GM12875 (cell line): ENCODE data around the gene LRTM2.

ENCODE experiments used
- H3K4me3 ChIP-seq: one replicate; pipeline ENCODE4 v1.5.1; 2011; ENCODE audit warnings: low read depth, low read length, control low read depth
- TF ChIP-seq, protein P1 (sequence below): IDR thresholded peaks from 2 replicates; pipeline ENCODE4 v1.5.1; 2011; ENCODE audit warnings: low read depth, mild to moderate bottlenecking, control low read depth, inconsistent platforms, low read length, moderate library complexity, borderline replicate concordance; ENCODE audit not compliant: insufficient read depth

Gene LRTM2

DNA sequence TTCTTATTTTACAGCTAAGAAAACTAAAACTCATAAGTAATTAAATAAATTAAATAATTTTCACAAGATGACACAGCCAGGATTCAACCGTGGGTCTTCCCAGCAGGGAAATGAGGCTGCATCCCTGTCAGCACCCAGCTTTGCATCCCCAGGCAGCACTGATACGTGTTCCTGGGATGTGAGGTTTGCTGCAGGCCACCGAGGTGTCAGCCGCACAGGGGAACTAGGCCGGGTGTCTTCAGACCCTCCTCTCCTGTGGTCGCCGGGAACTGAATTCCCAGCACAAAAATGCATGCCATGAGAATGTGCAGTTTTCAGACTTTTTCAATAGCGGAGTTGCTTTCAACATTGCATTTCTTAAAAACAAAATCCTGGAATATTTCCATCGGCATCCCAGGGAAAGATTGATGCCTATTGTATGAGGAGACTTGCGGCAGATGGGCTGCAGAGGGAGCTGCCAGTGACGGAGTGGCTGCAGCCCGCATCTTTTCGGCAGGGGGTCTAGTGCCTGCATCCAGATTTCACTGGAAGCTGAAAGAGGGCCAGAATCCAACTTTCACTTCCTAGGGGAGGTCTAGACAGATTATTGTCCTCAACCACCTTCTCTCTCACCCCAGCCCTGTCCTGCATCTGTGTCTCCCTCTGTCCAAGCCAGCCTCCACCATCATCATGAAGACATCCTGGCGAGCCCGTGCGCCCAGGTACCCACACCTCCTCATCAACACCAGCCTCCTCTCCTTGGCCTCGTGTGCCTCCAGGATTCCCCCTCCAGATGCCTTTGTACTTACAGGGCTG lies 12.6 kb downstream of the LRTM2 start:
- H3K4me3 ChIP-seq, result no peak overlapping the region
- TF ChIP-seq, protein P1, sequence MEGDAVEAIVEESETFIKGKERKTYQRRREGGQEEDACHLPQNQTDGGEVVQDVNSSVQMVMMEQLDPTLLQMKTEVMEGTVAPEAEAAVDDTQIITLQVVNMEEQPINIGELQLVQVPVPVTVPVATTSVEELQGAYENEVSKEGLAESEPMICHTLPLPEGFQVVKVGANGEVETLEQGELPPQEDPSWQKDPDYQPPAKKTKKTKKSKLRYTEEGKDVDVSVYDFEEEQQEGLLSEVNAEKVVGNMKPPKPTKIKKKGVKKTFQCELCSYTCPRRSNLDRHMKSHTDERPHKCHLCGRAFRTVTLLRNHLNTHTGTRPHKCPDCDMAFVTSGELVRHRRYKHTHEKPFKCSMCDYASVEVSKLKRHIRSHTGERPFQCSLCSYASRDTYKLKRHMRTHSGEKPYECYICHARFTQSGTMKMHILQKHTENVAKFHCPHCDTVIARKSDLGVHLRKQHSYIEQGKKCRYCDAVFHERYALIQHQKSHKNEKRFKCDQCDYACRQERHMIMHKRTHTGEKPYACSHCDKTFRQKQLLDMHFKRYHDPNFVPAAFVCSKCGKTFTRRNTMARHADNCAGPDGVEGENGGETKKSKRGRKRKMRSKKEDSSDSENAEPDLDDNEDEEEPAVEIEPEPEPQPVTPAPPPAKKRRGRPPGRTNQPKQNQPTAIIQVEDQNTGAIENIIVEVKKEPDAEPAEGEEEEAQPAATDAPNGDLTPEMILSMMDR, result no peak

DNA sequence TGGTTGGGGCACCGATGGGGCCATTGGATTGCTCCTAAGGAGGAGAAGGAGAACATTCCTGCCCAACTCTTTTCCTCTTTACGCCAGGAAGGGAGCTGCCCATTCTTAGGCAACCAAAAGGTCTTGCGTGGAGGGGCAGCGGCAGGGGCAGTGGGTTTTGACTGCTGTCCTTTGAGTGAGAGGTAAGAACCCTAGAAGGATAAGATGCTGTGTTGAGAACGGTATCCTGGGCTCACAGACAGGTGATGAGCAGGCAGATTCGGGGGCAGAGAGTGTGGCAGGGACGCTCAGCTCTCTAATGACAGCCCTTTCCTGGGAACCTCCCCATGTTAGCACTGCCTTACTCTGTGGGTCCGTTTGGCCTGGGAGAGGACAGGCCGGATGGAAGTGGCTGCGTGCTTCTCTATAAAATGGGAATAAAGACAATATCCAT lies 13.2 kb downstream of the LRTM2 start:
- TF ChIP-seq, protein P1, result no peak
- no peak overlapping the region for H3K4me3 ChIP-seq

DNA sequence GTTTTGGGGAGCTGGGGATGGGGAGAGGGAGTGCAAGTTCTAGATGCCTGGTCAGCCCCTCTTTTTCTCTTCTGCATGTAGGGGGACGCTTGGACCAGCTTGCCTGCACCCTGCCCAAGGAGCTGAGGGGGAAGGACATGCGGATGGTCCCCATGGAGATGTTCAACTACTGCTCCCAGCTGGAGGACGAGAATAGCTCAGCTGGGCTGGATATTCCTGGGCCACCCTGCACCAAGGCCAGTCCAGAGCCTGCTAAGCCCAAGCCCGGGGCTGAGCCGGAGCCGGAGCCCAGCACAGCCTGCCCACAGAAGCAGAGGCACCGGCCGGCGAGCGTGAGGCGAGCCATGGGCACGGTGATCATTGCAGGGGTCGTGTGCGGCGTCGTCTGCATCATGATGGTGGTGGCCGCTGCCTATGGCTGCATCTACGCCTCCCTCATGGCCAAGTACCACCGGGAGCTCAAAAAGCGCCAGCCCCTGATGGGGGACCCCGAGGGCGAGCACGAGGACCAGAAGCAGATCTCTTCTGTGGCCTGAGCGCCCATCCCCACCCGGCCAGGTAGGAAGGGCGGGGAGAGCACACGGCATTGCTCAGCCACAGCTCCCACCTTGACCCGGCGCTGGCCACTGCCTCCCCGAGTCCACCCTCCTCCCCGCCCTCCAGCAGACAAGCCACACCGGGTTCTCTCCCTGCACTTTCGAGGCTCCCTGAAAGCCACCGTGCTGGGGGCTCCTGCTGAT lies 14.0 kb downstream of the LRTM2 start:
- H3K4me3 ChIP-seq, result no peak overlapping the region
- TF ChIP-seq, protein P1, result no peak

DNA sequence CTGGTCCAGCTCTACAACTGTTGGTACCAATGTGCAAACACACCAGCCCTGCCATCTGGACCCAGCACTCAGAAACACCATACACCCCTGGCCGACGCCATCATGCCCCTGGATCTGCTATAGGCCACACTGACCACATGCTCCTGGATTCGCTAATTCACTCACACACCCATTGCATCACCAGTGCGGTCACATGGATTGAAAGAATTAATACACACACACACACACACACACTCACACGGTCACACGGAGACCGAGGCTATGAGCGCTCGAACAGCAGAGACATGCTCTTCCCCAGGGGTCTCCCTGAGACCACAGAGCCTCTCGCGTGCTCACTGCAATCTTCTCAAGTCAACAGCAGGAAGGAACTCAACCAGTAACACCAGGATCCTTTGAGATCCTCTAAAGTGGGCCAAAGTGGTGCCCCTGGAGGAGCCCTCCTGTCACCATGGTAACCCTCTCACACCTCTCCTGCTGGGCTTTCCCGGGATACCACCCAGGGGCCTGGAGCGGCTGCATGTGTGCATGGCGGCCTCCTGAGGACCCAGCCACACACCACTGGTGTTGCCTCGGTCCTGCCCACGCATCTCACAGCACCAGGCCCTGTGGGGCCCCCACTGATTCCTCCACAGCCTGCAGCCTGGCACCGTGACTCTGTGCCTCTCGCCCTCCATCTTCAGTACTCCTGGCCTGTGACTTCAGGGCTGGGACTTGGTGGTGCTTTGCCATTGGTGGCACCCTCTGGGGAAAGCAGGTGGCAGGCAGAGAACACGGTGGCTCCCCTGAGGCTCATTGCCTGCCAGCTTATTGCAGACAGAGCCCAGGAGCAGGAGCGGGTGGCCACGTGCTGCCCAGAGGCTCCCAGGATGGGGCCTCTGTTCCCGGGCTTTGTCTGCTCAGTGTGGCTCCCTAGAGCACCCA lies 15.1 kb downstream of the LRTM2 start:
- H3K4me3 ChIP-seq, result no peak overlapping the region
- TF ChIP-seq, protein P1, result no peak

DNA sequence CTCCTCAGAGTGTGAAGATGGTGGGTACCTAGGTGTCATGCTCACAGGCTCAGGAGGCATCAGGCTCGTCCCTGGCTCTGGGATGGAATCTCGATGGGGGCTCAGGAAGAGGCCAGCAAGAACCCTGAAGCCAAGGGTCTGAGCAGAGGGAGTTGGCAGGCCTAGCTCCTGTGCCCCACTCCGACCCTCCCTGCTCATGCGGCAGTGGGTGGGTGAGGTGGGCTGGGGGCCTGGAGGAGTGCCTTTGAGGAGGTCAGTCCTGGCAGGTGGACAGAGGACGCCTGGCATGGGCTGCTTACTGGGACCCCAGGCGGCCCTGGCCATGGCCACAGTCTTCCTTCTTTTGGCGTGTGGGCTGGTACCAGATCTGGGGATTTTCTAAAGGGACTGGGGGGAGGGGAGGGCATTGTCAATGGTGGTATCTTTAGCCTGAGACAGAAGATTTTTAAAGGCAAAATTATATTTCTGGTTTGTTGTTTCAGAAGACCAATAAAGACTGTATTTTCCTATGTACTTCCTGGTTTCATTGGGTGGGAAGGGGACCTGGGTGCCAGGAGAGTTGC lies 16.0 kb downstream of the LRTM2 start:
- TF ChIP-seq, protein P1, result no peak
- no peak overlapping the region for H3K4me3 ChIP-seq

DNA sequence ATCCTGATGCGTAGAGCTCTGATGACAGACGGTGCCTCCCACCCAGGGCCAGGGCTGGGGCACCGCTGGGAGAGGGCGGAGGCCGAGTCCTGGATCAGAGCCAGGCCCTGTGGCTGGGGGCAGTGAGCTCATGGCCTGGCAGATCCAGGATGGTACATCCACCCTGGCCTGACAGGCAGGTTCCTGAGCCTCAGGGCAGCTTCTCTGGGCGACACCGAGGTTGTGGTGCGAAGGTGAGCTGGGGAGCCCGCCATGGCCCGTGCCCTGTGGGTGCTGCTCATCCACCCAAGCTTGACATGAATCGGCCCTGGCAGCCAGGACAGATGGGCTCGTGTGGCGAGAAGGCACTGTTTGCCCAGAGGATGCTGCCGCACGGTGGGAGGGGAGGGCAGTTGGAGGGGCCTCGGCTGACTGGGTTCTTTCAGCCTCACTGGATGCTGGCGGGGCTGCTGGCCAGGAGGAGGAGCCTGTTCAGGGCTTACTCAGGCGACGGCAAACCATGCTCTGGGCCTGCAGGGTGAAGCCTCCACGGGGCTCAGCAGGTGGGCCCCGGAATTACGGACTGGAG lies 16.6 kb downstream of the LRTM2 start:
- TF ChIP-seq, protein P1, result no peak
- H3K4me3 ChIP-seq, result no peak overlapping the region
